PC-9 (cell line): ENCODE measurements around the gene CDC42EP3. TPM values are rescaled to one million over a fixed set of nuclear protein-coding genes. Genes with fewer than 3 reads are reported as not detected.

Experiments used
- BruUV-seq: library from RNA; stranded (reverse); fragments of 400-500 nt; replicated peaks from 2 replicates; lab custom pipeline; 2021; lab: Mats Ljungman, UMichigan
- CTCF ChIA-PET: fragments of 300-600 bp; sonication (Branson Sonifier 250); formaldehyde crosslinking; loops from one replicate; lab custom pipeline; 2022; ENCODE audit warnings: antibody characterized with exemption; lab: Charles Lee
- POLR2A ChIA-PET: fragments of 300-600 bp; sonication (Branson Sonifier 250); formaldehyde crosslinking; loops from one replicate; lab custom pipeline; 2022; ENCODE audit warnings: antibody characterized with exemption; ENCODE audit not compliant: unreplicated experiment; lab: Charles Lee
- DNase-seq, 2 experiments: peaks; one replicate each; pipeline versions ENCODE4 v3.0.0 to v3.0.0-alpha.2; 2015 to 2022; ENCODE audit warnings: mixed read lengths in 1 of 2
- H2AFZ ChIP-seq: fragments of 200-600 bp; sonication (generic); 2 replicates; pipeline ENCODE4 v1.8.1; 2017; ENCODE audit warnings: antibody characterized with exemption
- H3F3A ChIP-seq: fragments of 200-600 bp; sonication (generic); 2 replicates; pipeline ENCODE4 v1.8.1; 2017; ENCODE audit warnings: antibody characterized with exemption, mild to moderate bottlenecking, low read depth; ENCODE audit not compliant: insufficient read depth
- H3K27ac ChIP-seq: fragments of 200-600 bp; sonication (generic); 2 replicates; pipeline ENCODE4 v1.6.1; 2016; ENCODE audit warnings: mixed run types
- H3K27me3 ChIP-seq: fragments of 200-600 bp; sonication (generic); 2 replicates; pipeline ENCODE4 v1.6.1; 2016; ENCODE audit warnings: low read depth, mixed run types; ENCODE audit not compliant: insufficient read depth
- H3K36me3 ChIP-seq: fragments of 200-600 bp; sonication (generic); 2 replicates; pipeline ENCODE4 v1.6.1; 2016; ENCODE audit warnings: low read depth, mixed run types
- H3K4me1 ChIP-seq: fragments of 200-600 bp; sonication (generic); replicated peaks from 2 replicates; pipeline ENCODE4 v1.6.1; 2016; ENCODE audit warnings: mixed run types; ENCODE audit not compliant: insufficient read depth
- H3K4me2 ChIP-seq: fragments of 200-600 bp; sonication (generic); 2 replicates; pipeline ENCODE4 v1.6.1; 2017; ENCODE audit warnings: mixed run types
- H3K4me3 ChIP-seq: fragments of 200-600 bp; sonication (generic); 2 replicates; pipeline ENCODE4 v1.6.1; 2016; ENCODE audit warnings: mixed run types
- H3K79me2 ChIP-seq: fragments of 200-600 bp; sonication (generic); 2 replicates; pipeline ENCODE4 v1.6.1; 2017; ENCODE audit warnings: low read depth, mixed run types
- H3K9me2 ChIP-seq: fragments of 200-600 bp; sonication (generic); 2 replicates; pipeline ENCODE4 v1.8.1; 2017; ENCODE audit warnings: mild to moderate bottlenecking; ENCODE audit not compliant: insufficient read depth
- H3K9me3 ChIP-seq: fragments of 200-600 bp; sonication (generic); 2 replicates; pipeline ENCODE4 v1.8.1; 2016; ENCODE audit warnings: low read depth; ENCODE audit not compliant: insufficient read depth
- H4K20me1 ChIP-seq: fragments of 200-600 bp; sonication (generic); 2 replicates; pipeline ENCODE4 v1.8.1; 2017; ENCODE audit not compliant: insufficient read depth
- CTCF ChIP-seq: fragments of 200-600 bp; sonication (generic); conservative IDR thresholded peaks from 2 replicates; pipeline ENCODE4 v1.6.1; 2017; ENCODE audit warnings: mixed run types, antibody characterized with exemption, mild to moderate bottlenecking, moderate library complexity
- EZH2 ChIP-seq: fragments of 200-600 bp; sonication (generic); IDR thresholded peaks from 2 replicates; pipeline ENCODE4 v1.8.0; 2017; ENCODE audit warnings: antibody characterized with exemption, low read depth
- intact Hi-C: fragments of 100-400 bp; cut with micrococcal nuclease; formaldehyde crosslinking; loops from one replicate; pipeline ENCODE4 v1.10.0; 2022; ENCODE audit not compliant: unreplicated experiment
- total RNA-seq: library from RNA; stranded (reverse); gene quantifications from 2 replicates; pipeline ENCODE4 v1.2.3, GENCODE V29; 2021

Gene CDC42EP3
- total RNA-seq, 1 experiment from 2014 or later, result 54.1 TPM

- Histone ChIP-seq H3K79me2 (no peaks in the 10 kb centered on the region), H3K4me1 (no peaks in the 10 kb centered on the region)
- TF ChIP-seq CTCF, result no peak
- no peak for TF ChIP-seq EZH2
Measured at GRCh38 chr2:37625796-37626571, 45.5 kb downstream of the CDC42EP3 start.

DNA sequence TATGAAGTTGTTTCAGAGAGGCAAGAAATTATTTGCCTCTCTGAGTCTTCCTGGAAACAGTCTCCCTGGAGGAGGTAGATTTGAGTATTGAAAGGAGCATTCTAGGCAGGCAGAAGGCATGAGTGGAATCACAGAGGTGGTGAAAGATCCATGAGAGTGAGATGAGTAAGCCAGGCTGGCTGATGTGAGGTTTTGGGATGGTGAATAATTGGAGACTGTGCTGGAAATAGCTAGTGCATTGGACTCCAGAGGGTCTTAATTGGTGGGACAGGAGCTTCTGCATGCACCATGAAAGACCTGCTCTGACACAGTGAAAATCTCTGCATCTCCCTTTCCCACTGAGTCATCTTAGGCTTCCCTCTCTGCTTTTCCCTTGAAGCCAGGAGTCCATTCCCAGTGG is 46.3 kb downstream of the CDC42EP3 start:
- no peak for TF ChIP-seq CTCF
- TF ChIP-seq EZH2, result no peak
- Histone ChIP-seq H3K9me2 (no peaks in the 10 kb centered on the region), H3F3A (no peaks in the 10 kb centered on the region), H4K20me1 (no peaks in the 10 kb centered on the region), H3K4me1 (no peaks in the 10 kb centered on the region), H3K27ac (no peak overlapping the region), H2AFZ (no peak overlapping the region), H3K36me3 (no peaks in the 10 kb centered on the region), H3K4me2 (no peak overlapping the region), H3K79me2 (no peaks in the 10 kb centered on the region), H3K27me3 (no peaks in the 10 kb centered on the region), H3K4me3 (no peak overlapping the region), H3K9me3 (0 out of 2 replicates have a peak, but pooled peaks cover 3% of the 10 kb centered on the region)
- no TSS peak for BruUV-seq
- ChIA-PET CTCF (no interaction called here), POLR2A (no interaction called here)
- DNase-seq, result no peak
- intact Hi-C loops, result no loop called here

More at GRCh38 chr2:37625796-37626571, 45.5 kb downstream of the CDC42EP3 start:
- DNase-seq, result no peak
- H3K9me3 ChIP-seq, result 0 out of 2 replicates have a peak, but pooled peaks cover 3% of the 10 kb centered on the region
- no peak overlapping the region for H3K4me3 ChIP-seq
- H4K20me1 ChIP-seq, result no peaks in the 10 kb centered on the region
- no peaks in the 10 kb centered on the region for H3K27me3 ChIP-seq
- H3K27ac ChIP-seq, result no peak overlapping the region
- no TSS peak for BruUV-seq
- H3F3A ChIP-seq, result no peaks in the 10 kb centered on the region
- CTCF ChIA-PET, result no interaction called here
- H2AFZ ChIP-seq, result no peak overlapping the region
- intact Hi-C loops, result no loop called here
- no peaks in the 10 kb centered on the region for H3K36me3 ChIP-seq
- H3K9me2 ChIP-seq, result no peaks in the 10 kb centered on the region
- no peak overlapping the region for H3K4me2 ChIP-seq
- POLR2A ChIA-PET, result no interaction called here

DNA sequence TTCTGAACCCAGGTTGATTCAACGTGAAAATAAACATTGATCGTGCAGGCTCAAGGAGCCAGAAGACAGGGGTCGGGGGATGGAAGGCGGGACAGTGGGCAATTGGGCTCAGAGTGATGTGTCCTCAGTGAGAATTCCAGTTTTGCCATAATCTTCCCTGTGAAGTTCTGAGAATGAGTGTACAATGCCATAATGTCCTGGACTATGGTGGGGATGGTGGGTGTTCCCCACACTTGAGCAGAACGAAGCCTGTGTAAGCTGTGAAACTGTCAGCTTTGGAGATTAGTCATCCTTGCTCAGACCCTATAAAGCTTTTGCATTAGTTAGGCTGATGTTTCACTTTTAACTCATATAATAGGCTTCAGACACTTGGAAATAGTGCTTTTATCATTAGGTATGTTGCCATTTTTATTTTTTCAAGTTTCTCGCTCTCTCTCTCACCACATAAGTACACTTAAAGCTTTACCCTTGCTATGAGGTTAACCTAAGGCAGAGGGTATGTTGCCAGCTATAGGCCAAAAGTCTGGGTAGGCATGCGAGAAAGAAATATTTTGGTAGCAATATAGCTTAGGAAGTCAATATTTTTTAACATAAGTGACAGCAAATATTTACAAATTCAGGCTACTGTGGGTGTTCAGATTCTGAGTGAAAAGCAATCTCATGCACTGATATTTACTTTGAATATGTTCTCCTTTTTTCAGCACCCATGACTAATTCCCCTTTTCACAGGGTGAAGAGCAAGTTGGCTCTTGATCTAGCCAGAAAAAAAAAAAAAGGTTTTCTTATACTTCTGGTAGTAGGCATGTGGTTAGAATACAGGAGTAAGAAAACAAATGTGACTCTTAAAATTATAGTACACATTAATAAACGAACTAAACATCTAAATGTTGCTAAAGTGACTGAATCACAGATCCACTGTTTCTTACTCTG is 47.2 kb downstream of the CDC42EP3 start:
- POLR2A ChIA-PET, result no interaction called here
- no peaks in the 10 kb centered on the region for H3K36me3 ChIP-seq
- H3K27me3 ChIP-seq, result no peaks in the 10 kb centered on the region
- H3K27ac ChIP-seq, result no peak overlapping the region
- TF ChIP-seq CTCF (no peak), EZH2 (no peak)
- H3K4me3 ChIP-seq, result no peak overlapping the region
- no peaks in the 10 kb centered on the region for H3K4me1 ChIP-seq
- H3K79me2 ChIP-seq, result no peaks in the 10 kb centered on the region
- no peaks in the 10 kb centered on the region for H3K9me2 ChIP-seq
- no peaks in the 10 kb centered on the region for H3F3A ChIP-seq
- H3K9me3 ChIP-seq, result no peaks in the 10 kb centered on the region
- H4K20me1 ChIP-seq, result no peaks in the 10 kb centered on the region
- intact Hi-C loops, result no loop called here
- H2AFZ ChIP-seq, result no peak overlapping the region
- H3K4me2 ChIP-seq, result no peak overlapping the region
- BruUV-seq, result no TSS peak
- CTCF ChIA-PET, result interaction anchor here (0.6 kb wide), 1 partner anchor 16 kb away, joined by 6 read pairs; no protein-coding TSS in a partner anchor
- no peak for DNase-seq
